Ectodermal cell (in vitro differentiated cells): ENCODE results near the gene DIS3L2.

Experiments
- H3K27ac ChIP-seq: 2 replicates; pipeline ENCODE4 v1.7.0; 2013; ENCODE audit warnings: mild to moderate bottlenecking, low read depth, low read length; ENCODE audit not compliant: insufficient read depth, poor library complexity, severe bottlenecking
- H3K27me3 ChIP-seq: 2 replicates; pipeline ENCODE4 v1.7.0; 2013; ENCODE audit warnings: mild to moderate bottlenecking, low read length; ENCODE audit not compliant: insufficient read depth, control insufficient read depth, poor library complexity, severe bottlenecking
- H3K36me3 ChIP-seq: one replicate; pipeline ENCODE4 v1.7.0; 2013; ENCODE audit warnings: low read length; ENCODE audit not compliant: control insufficient read depth, insufficient read depth
- H3K4me1 ChIP-seq: one replicate; pipeline ENCODE4 v1.7.0; 2013; ENCODE audit warnings: low read length; ENCODE audit not compliant: control insufficient read depth, insufficient read depth
- H3K4me3 ChIP-seq: 2 replicates; pipeline ENCODE4 v1.7.0; 2013; ENCODE audit warnings: low read depth, low read length, control low read depth; ENCODE audit not compliant: insufficient read depth
- H3K9me3 ChIP-seq: 2 replicates; pipeline ENCODE4 v1.7.0; 2013; ENCODE audit warnings: mild to moderate bottlenecking, low read length, moderate library complexity; ENCODE audit not compliant: control insufficient read depth
- WGBS, 2 experiments: methylation state at CpG; one replicate each; pipeline ENCODE4 v1.1.7; 2013; ENCODE audit warnings: missing lambda C conversion rate in 2 of 2; 5-methylcytosine and 5-hydroxymethylcytosine counted together

Gene DIS3L2

DNA sequence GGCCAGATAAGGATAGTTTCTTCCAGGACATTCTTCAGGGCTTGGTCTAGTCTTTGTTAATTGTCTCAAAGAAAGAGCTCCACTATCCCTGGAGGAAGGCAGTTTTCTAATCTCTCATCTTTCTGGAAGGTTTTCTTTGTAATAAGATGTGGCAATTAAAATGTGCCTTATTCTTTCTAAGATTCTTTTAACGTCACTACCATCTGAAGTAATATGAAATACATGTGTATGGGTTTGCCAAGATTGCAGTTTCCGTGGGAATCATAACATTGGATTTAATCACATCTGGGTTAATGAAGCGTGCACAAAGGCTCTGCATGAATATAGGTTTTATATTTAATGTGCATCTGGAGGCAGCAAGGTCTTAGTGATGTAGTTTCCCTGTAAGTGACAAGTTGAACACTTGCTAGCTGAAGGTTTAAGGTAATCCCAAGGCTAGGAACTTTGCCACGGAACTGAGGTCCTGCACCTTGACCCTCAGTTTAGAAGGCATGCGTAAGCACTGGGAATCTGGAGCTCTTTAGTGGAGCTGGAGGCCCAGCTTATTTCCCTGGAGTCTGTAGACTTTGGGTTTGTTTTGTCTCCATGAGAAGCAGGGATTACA lies 25.7 kb downstream of the DIS3L2 start:
- H3K27ac ChIP-seq = no peak overlapping the region
- WGBS, 2 experiments = 94 to 95% methylated on average over 5 of the region's 5 CpGs
- H3K4me1 ChIP-seq = peaks cover 5% of the 10 kb centered on the region
- no peaks in the 10 kb centered on the region for H3K9me3 ChIP-seq
- H3K27me3 ChIP-seq = no peaks in the 10 kb centered on the region
- H3K4me3 ChIP-seq = no peak overlapping the region
- no peaks in the 10 kb centered on the region for H3K36me3 ChIP-seq

DNA sequence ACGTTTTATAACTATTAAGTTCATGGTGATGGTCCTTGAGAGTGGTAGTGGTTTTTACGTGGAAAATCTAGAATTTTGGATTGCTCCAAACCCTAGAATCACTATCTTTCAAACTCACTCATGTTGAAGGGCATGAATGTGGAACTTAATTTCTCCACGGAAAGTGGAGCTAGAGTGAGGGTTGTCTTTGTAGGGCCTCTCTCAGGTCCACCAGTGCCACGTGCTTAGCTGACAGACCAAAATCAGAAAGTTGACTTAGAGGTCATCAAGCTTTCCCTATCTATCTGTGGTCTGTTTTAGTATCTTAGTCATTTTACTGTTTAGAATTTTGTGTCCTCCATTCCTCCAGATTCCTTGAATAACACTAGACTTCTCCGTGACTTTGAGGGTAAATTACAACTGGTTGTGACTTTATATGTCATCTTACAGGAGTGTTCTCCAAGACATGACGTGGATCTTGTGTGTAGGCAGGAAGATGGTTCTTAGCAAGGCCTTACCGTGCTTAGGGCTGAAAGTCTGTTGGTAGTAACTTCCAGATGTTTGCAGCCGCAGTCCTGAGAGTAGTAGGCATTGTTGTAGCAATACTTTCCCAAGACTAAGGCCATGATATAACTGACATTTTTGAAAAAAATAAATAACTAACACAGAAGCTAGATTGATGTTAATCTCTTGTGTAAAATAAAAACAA lies 26.8 kb downstream of the DIS3L2 start:
- no peaks in the 10 kb centered on the region for H3K27me3 ChIP-seq
- no peak overlapping the region for H3K27ac ChIP-seq
- H3K36me3 ChIP-seq = no peaks in the 10 kb centered on the region
- H3K9me3 ChIP-seq = no peaks in the 10 kb centered on the region
- WGBS, 2 experiments = 86 to 89% methylated on average over 7 to 8 of the region's 8 CpGs
- H3K4me1 ChIP-seq = peaks cover 5% of the 10 kb centered on the region
- H3K4me3 ChIP-seq = no peak overlapping the region

DNA sequence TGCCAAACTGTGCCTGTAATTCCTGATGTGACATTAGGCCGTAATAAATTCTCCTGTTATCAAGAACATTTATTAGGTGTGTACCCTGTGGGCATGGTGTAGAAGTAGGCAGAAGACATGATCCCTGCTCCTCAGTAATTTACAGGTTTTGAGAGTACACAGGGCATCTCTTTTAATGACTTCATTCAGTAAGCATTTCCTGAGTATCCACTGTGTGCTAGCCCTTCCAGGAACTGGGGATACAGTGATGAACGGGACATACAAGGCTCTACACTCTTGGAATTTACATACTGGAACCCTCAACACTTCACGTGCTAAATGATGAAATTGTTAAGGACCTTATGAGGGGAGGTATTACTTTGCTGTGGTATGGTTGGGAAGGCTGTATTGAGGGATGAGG lies 30.2 kb downstream of the DIS3L2 start:
- 90 to 97% methylated on average over 3 of the region's 3 CpGs for WGBS, 2 experiments
- Histone ChIP-seq H3K27ac (no peak overlapping the region), H3K27me3 (no peaks in the 10 kb centered on the region), H3K9me3 (no peaks in the 10 kb centered on the region), H3K4me1 (peaks cover 5% of the 10 kb centered on the region), H3K4me3 (no peak overlapping the region), H3K36me3 (no peaks in the 10 kb centered on the region)

DNA sequence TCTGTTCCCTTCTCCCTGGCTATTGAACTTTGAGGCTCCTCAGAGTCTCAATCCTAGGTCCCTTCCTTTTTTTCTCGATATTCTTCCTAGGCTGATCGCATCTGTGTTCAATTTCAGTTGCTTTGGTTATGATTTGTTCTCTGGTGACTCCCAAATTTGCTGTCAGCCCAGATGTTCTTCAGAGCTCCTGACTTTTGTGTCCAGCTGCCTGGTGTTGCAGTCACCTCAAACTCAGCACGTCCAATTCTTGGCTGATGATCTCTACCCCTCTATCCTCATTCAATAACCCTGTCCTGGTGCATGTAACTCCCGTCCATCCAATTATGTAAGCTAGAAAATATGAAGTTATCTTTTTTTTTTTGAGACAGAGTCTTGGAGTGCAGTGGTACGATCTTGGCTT lies 31.4 kb downstream of the DIS3L2 start:
- no peaks in the 10 kb centered on the region for H3K36me3 ChIP-seq
- no peaks in the 10 kb centered on the region for H3K9me3 ChIP-seq
- no peak overlapping the region for H3K4me3 ChIP-seq
- WGBS, 2 experiments = 69 to 75% methylated on average over 5 of the region's 5 CpGs
- H3K4me1 ChIP-seq = peaks cover 5% of the 10 kb centered on the region
- no peaks in the 10 kb centered on the region for H3K27me3 ChIP-seq
- no peak overlapping the region for H3K27ac ChIP-seq

DNA sequence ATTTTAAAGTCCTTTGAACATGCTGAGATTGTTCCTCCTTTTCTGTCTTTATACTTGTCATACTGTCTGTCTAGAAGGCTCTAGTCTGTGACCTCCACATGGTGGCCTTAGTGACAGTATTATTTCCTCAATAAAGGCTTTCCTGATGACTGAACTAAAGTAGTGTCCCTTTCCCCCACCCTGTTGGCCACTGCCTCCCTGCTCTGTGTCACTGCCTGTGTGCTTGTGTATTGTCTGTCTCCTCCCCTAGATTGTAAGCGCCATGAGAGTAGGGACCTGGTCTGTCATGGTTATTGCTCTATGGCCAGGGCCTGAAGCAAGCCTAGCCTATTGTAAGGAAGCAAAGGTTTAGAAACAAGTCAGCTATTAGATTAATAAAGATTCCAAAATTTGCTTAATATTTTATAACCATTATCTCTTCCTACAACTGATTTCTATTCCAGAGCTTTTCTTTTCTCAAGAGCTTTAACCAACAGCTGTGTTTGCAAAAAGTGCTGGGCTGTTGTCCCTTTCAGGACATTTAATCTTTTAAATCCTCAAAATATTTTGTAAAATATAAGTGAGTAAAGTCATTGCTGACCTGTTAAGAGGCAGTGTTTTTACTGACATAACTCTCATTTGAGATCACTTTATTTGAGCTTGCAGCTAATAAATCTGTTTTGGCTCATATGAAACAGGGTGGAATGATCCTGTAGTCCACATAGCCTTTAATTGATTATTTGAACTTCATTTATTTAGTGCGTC lies 35.5 kb downstream of the DIS3L2 start:
- Histone ChIP-seq H3K4me1 (no peaks in the 10 kb centered on the region), H3K27me3 (no peaks in the 10 kb centered on the region), H3K36me3 (no peaks in the 10 kb centered on the region), H3K9me3 (no peaks in the 10 kb centered on the region), H3K27ac (no peak overlapping the region), H3K4me3 (no peak overlapping the region)
- 100% methylated on average over 2 of the region's 2 CpGs for WGBS, 2 experiments

DNA sequence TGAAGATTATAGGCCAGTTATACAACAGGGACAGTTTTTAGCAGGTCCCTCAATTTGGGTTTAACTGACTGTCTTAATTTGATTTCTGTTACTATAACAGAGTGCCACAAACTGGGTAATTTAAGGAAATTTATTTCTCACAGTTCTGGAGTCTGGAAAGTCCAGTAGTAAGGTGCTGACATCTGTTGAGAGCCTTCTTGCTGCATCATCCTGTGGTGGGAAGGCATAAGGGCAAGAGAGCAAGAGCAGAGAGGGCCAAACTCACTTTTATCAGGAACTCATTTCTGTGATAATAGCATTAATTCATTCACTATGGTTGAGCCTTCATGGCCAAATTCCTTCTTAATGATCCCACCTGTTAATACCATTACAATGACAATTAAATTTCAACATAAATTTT lies 36.5 kb downstream of the DIS3L2 start:
- Histone ChIP-seq H3K4me1 (no peaks in the 10 kb centered on the region), H3K27ac (no peak overlapping the region), H3K27me3 (no peaks in the 10 kb centered on the region), H3K36me3 (no peaks in the 10 kb centered on the region), H3K4me3 (no peak overlapping the region), H3K9me3 (no peaks in the 10 kb centered on the region)

DNA sequence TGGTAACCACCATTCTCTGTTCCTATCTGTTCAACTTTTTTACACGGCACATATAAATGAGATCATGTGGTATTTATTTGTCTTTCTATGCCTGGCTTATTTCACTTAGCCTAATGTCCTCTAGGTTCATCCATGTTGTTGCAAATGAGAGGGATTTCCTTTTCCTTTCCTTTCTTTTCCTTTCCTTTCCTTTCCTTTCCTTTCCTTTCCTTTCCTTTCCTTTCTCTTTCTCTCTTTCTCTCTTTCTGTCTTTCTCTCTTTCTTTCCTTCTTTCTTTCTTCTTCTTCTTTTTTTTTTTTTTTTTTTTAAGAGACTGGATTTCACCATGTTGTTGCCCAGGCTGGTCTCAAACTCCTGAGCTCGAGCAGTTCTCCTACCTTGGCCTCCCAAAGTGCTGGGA lies 38.9 kb downstream of the DIS3L2 start:
- Histone ChIP-seq H3K27ac (no peak overlapping the region), H3K36me3 (no peaks in the 10 kb centered on the region), H3K4me1 (no peaks in the 10 kb centered on the region), H3K9me3 (no peaks in the 10 kb centered on the region), H3K27me3 (no peaks in the 10 kb centered on the region), H3K4me3 (no peak overlapping the region)
- WGBS, 2 experiments = 92 to 98% methylated on average over 1 to 2 of the region's 2 CpGs

DNA sequence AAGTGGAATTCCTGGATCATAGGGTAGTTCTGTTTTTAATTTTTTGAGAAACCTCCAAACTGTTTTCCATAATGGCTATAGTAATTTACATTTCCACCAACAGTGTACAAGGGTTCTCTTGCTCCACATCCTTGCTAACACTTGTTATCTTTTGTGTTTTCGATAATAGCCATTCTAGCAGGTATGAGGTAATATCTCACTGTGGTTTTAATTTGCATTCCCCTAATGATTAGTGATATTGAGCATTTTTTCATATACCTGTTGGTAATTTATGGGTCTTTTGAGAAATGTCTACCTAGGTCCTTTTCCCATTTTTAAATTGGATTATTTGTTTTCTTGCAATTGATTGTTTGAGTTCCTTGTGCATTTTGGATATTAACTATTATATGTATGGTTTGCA lies 39.6 kb downstream of the DIS3L2 start:
- H3K27ac ChIP-seq = no peak overlapping the region
- WGBS, 2 experiments = 83 to 94% methylated on average over 1 of the region's 1 CpG
- H3K36me3 ChIP-seq = no peaks in the 10 kb centered on the region
- no peaks in the 10 kb centered on the region for H3K9me3 ChIP-seq
- H3K4me1 ChIP-seq = no peaks in the 10 kb centered on the region
- no peaks in the 10 kb centered on the region for H3K27me3 ChIP-seq
- H3K4me3 ChIP-seq = no peak overlapping the region

DNA sequence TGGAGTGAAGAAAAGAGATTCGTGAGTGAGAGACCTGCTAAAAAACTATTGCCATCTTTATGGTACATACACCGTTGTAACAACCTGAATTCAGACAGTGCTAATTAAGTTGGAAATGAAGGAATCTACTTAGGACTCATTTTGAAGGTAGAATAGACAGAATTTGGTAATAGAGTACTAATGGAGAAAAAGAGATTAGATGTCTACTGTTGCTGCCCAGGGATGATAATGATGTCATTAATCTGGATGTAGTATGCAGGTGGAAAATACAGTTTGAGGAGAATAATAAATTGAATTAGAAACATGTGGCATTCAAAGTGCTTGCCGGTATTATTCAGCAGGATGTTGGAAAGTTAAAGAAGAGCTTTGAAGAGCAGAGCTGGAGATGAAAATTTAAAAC lies 44.7 kb downstream of the DIS3L2 start:
- no peak overlapping the region for H3K4me3 ChIP-seq
- no peaks in the 10 kb centered on the region for H3K27me3 ChIP-seq
- H3K27ac ChIP-seq = no peak overlapping the region
- H3K36me3 ChIP-seq = no peaks in the 10 kb centered on the region
- H3K4me1 ChIP-seq = no peaks in the 10 kb centered on the region
- WGBS, 2 experiments = 98% methylated on average over 3 of the region's 3 CpGs
- H3K9me3 ChIP-seq = no peaks in the 10 kb centered on the region

DNA sequence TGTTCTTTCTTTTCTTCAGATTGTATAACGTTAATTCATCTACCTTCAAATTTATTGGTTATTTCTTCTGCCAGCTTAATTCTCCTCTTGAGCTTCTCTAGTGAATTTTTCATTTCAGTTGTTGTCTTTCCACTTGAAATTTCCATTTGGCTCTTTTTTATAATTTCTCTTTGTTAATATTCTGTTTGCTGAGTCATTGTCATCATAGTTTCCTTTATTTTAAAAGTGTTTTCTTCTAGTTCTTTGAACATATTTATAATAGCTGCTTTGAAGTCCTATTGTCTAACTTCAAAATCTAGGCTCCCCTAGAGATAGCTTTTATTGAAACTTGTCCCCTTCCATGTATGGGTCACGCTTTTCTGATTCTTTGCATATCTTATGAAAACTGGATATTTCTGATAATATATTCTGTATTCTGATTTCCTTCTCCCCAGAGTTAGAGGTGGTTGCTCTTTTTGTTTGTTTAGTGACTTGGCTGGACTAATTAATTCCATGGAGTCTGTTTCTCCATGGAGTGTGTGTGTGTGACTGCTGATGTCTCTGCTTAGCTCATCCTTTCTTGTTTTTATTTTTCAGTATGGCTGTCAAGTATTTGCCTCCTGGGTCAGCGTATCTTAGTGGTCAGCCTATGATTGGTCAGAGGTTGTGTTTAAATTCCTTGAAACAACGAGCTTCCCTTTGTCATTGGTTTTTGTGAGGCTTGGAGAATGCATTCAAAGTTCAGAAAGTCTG lies 47.6 kb downstream of the DIS3L2 start:
- Histone ChIP-seq H3K27me3 (no peaks in the 10 kb centered on the region), H3K4me1 (no peaks in the 10 kb centered on the region), H3K9me3 (no peaks in the 10 kb centered on the region), H3K27ac (no peak overlapping the region), H3K36me3 (no peaks in the 10 kb centered on the region), H3K4me3 (no peak overlapping the region)
- WGBS, 2 experiments = 70 to 79% methylated on average over 3 to 4 of the region's 4 CpGs
